ENCODE results near the gene COX7B.

DNA sequence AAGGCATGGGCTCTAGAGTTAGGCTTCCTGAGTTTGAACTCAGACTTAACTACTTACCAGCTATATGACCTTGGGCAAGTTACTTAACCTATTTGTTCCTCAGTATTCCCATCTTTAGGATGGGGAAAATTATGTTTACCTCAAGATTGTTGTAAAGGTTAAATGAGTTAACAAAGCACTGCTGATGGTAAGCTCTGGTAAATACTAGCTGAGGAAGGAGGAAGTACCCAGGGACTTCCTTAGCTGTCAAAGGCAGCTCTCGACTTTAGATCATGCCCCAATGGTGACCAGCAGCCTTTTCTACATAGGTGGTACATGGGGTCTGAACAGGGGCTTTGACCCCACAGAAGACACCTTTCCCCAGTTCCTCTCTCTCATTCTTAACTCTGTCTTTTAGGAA lies 31.3 kb downstream of the COX7B start:
- TF ChIP-seq, protein P1, sequence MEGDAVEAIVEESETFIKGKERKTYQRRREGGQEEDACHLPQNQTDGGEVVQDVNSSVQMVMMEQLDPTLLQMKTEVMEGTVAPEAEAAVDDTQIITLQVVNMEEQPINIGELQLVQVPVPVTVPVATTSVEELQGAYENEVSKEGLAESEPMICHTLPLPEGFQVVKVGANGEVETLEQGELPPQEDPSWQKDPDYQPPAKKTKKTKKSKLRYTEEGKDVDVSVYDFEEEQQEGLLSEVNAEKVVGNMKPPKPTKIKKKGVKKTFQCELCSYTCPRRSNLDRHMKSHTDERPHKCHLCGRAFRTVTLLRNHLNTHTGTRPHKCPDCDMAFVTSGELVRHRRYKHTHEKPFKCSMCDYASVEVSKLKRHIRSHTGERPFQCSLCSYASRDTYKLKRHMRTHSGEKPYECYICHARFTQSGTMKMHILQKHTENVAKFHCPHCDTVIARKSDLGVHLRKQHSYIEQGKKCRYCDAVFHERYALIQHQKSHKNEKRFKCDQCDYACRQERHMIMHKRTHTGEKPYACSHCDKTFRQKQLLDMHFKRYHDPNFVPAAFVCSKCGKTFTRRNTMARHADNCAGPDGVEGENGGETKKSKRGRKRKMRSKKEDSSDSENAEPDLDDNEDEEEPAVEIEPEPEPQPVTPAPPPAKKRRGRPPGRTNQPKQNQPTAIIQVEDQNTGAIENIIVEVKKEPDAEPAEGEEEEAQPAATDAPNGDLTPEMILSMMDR (IDR thresholded peaks at IDR 0.05), result no peak
- no peak for TF ChIP-seq POLR2AphosphoS5 (IDR thresholded peaks at IDR 0.05)
- TF ChIP-seq EP300 (IDR thresholded peaks at IDR 0.05), result no peak
- TF ChIP-seq POLR2A (IDR thresholded peaks at IDR 0.05; ENCODE audit: low read depth), result no peak
